Cardiac fibroblast (primary cell): ENCODE data around the gene OR5K3.

Source experiments
- DNase-seq, 2 donors: peaks; one replicate each; pipeline versions ENCODE4 v3.0.0 to v3.0.0-alpha.2; 2010; ENCODE audit warnings: low read depth in 2 of 2
- H3K4me3 ChIP-seq, 2 donors: replicated peaks in 1 of 2; 1 replicate in 1 of 2; 2 replicates in 1 of 2; pipeline ENCODE4 v1.5.1; 2011; ENCODE audit warnings: low read depth in 2 of 2, low read length in 2 of 2, mild to moderate bottlenecking in 2 of 2, moderate library complexity in 1 of 2
- TF ChIP-seq, protein P1 (sequence below): IDR thresholded peaks from one replicate; pipeline ENCODE4 v1.5.1; 2011; ENCODE audit warnings: low read depth, mild to moderate bottlenecking, low read length, inconsistent platforms

OR5K3 gene

DNA sequence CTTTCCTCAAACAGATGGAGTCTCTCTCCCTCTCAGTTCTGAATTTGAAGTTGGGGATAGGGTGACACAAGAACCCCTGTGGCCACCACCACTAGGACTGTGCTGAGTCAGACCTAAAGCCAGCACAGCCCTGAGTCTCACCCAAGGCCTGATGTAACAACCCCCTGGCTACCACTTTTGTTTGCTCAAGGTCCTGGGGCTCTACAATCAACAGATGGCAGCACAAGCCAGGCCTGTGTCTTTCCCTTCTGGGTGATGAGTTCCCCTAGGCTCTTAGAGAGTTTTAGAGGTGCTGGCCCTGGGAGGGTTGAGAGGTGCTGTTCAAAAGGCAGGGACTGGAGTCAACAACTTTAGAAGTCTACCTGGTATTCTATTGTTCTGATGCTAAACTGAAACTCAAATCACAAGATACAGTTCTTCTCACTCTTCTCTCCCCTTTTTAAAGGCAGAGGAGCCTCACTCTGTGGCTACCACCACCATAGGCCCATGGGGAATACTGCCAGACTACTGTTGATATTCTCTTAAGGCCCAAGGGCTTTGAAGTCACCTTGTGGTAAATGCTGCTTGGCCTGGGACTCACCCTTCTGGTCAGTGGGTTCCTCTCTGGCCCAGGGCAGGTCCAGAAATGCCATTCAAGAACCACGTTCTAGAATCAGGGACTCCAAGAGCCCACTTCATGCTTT, 30.3 kb upstream of the OR5K3 start:
- H3K4me3 ChIP-seq = no peak overlapping the region
- peak; percentile 1 to 9 for DNase-seq
- TF ChIP-seq, protein P1, sequence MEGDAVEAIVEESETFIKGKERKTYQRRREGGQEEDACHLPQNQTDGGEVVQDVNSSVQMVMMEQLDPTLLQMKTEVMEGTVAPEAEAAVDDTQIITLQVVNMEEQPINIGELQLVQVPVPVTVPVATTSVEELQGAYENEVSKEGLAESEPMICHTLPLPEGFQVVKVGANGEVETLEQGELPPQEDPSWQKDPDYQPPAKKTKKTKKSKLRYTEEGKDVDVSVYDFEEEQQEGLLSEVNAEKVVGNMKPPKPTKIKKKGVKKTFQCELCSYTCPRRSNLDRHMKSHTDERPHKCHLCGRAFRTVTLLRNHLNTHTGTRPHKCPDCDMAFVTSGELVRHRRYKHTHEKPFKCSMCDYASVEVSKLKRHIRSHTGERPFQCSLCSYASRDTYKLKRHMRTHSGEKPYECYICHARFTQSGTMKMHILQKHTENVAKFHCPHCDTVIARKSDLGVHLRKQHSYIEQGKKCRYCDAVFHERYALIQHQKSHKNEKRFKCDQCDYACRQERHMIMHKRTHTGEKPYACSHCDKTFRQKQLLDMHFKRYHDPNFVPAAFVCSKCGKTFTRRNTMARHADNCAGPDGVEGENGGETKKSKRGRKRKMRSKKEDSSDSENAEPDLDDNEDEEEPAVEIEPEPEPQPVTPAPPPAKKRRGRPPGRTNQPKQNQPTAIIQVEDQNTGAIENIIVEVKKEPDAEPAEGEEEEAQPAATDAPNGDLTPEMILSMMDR = no peak

DNA sequence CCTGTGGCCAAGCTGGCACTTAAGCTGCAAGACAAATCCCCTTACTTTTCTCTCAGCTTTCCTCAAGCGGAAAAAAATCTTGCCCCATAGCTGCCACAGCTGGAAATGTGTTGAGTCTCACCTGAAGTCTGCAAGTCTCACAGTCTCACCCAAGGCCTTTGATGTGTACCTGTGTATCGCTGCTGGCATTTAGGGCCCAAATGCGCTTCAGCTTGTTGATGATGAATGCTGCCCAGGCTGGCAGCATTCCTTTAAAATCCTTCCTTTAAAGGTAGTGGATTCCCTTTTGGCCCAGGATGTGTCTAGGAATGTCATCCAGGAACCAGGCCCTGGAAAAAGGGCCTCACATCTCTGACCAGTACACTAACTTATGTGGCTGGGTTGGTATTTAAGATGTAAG, 29.8 kb upstream of the OR5K3 start:
- DNase-seq = no peak
- TF ChIP-seq, protein P1 = no peak
- no peak overlapping the region for H3K4me3 ChIP-seq

DNA sequence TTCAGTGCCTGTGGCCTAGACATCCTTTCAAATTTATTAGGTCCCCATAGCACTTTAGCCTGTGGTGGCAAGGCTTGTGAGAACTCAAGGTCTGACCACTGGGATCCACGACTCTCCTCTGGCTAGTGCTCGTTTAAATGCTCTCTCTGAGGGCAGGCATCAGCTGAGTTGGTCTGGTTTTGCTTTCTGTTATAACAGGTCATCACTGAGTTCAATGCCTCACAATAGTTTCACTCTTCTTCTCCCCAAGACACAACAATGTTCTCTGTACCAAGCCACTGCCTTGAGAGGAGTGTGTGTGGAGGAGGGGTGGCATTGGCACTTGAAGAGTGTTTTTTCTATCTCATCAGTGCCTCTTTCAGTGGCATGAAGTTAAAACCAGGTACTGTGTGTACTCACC, 29.2 kb upstream of the OR5K3 start:
- no peak overlapping the region for H3K4me3 ChIP-seq
- TF ChIP-seq, protein P1 = no peak
- DNase-seq = no peak

DNA sequence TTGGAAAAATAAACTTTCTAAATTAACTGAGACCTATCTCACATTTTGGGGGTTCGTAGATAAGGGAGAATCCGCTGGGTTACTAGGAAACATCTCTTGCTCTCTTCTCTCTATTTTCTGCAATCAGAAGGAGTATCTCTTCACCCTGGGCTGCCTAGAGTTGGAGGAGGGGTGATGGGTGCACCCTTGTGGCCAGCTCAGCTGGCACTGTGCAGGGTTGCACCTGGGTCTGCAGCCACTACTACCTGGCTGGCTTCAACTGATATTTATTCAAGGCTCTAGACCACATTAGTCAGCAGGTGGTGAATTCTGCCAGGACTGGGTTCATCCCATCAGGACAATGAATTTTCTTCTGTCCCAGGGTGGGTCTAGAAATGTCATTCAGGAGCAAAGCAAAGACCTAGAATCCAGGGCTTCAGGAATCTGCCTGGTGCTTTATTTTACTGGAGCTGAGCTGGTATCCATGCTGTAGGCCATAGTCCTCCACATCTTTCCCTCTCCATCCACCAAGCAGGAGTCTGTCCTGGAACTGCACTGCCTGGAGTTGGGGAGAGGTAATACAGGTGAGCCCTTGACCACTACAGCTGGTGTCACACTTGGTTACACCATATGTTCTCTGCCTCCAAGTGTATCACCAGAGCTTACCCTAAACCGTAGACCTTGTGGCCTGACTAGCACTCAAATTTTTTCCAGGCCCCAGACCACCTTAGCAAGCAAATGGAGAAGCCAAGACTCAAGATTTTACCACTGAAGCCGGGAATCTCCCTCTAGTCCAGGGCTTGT, 22.8 kb upstream of the OR5K3 start:
- TF ChIP-seq, protein P1 = no peak
- no peak for DNase-seq
- no peak overlapping the region for H3K4me3 ChIP-seq

DNA sequence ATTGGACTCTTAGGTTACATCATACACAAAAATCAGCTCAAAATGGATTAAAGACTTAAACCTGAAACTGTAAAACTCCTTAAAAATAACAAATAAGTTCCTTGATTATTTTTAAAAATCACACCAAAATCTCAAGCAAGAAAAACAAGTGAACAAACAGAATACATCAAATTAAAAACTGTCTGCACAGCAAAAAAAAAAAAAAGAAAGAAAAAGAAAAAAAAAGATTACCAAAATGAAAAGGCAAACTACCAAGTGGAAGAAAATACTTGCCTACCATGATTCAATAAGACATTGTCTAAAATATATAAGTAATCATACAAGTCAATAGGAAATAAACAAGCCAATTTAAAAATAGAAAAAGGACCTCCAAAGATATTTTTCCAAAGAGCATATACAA, 19.3 kb upstream of the OR5K3 start:
- TF ChIP-seq, protein P1 = no peak
- H3K4me3 ChIP-seq = no peak overlapping the region

DNA sequence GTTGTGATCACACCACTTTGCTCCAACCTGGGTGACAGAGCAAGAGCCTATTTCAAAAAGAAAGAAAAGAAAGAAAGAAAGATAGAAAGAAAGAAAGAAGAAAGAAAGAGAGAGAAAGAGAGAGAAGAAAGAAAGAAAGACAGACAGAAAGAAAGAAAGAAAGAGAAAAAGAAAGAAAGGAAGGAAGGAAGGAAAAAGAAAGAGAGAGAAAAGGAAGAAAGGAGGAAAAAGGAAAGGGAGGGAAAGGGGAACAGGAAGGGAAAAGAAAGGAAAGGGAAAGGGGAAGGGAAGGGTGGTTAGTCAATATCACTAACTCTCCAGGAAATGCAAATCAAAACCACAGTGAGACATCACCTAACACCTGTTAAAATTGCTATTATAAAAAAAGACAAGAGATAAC, 18.6 kb upstream of the OR5K3 start:
- DNase-seq = no peak
- TF ChIP-seq, protein P1 = no peak
- H3K4me3 ChIP-seq = no peak overlapping the region

More for the DNA sequence above, 19.3 kb upstream of the OR5K3 start:
- no peak for DNase-seq
